ENCODE data around the gene THRB.

DNA sequence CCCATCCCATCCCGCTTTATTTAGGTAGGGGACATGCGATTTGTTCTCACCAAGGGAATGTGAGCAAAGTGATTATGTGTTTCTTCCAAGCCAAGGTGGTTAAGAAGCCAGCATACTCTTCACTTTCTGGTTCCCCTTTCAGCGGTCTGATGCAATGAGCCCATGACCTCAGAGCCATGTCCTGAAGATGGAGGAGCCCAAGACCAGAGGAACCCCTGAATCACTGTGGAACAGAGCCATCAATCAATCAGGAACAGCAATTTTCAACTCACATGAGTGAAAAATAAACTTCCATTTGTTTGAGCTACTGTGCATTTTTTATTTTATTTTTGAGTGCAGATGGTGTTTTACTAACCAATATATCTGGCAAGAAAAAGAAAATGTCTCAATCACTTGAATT, 10.8 kb downstream of the THRB start:
- TF ChIP-seq POLR2AphosphoS5 (IDR thresholded peaks at IDR 0.05; ENCODE audit: borderline replicate concordance, low read depth, low read length) (no peak), EZH2 (IDR thresholded peaks at IDR 0.05) (no peak), FOXP2 (optimal IDR thresholded peaks at IDR 0.05; ENCODE audit: control extremely low read depth, extremely low read length, insufficient read depth) (no peak)
